NCI-H2107 treated with DMSO at 0.1 percent for 48 hours (cell line): Measurements from ENCODE around the gene OSBPL1A.
A peak's percentile ranks its signal among the peaks of the same experiment; 100 is the strongest.
"Not testable (repeated sequence)": the region's sequence is repeated elsewhere in the genome, so short reads cannot be mapped to it uniquely, and the experiment has no call there.

Source experiments
- DNase-seq: peaks from one replicate; lab custom pipeline; 2025; ENCODE audit not compliant: unreplicated experiment; lab: John Stamatoyannopoulos, UW

The OSBPL1A gene

DNA sequence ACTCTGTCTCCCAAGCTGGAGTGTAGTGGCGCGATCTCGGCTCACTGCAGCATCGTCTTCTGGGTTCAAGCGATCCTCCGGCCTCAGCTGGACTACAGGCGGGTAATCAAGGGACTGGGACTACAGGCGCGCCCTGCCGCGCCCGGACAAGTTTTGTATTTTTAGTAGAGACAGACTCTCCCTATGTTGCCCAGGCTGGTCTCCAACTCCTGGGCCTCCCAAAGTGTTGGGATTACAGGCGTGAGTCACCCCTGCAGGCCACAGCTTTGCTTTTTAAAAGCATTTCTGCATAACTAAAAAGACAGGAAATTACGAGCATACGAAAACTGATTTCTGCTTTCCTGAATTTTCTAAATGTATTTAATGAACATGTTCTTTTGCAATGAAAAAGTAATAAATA is 916 bp upstream of the OSBPL1A start:
- DNase-seq = no peak

DNA sequence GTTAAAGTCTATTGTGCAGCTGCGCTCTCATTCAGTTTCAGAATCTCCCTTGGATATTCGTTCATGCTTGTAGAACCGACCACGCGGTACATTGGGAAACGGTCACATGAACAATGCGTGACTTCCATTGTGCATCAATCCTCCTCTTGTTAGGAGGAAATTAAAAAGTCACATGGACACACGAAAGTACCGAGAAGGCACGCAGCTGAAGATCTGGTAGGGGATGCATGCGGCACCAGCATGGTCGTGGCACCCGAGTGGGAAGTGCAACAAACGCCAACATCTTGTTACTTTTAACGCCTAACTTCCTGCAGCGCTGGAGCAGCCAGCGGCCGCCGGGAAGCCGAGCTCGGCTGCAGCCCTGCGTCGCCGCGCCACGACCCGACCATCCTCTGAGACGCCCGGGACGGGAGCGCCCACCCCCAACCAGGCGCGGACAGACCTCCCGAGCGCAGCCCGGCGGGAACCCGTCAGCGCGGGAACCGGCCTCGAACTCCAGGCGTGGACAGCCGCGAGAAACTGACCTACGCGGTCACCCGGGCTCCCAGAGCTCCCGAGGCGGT is 412 bp downstream of the OSBPL1A start:
- DNase-seq = peak; percentile 10

DNA sequence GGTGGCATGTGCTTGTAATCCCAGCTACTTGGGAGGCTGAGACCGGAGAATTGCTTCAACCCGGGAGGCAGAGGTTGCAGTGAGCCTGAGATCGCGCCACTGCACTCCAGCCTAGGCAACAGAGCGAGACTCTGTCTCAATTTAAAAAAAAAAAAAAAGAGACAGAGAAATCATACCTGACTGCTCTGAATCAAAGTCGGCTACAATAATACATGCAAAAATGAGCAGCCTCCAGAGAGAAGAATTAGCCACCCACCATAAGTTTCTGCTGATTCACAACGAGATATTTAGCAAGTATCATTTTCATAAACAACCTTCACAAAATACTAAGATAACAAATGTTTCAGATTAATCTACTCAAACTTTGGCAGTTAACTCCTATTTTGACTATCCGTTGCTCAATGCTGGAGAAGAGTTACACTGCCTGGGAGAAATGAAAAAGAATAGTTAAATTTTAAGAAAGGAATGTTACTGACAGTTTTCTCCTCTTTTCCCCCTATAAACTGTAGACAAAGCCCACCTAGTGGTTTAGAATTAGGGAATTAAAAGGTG is 1.5 kb downstream of the OSBPL1A start:
- no peak for DNase-seq

DNA sequence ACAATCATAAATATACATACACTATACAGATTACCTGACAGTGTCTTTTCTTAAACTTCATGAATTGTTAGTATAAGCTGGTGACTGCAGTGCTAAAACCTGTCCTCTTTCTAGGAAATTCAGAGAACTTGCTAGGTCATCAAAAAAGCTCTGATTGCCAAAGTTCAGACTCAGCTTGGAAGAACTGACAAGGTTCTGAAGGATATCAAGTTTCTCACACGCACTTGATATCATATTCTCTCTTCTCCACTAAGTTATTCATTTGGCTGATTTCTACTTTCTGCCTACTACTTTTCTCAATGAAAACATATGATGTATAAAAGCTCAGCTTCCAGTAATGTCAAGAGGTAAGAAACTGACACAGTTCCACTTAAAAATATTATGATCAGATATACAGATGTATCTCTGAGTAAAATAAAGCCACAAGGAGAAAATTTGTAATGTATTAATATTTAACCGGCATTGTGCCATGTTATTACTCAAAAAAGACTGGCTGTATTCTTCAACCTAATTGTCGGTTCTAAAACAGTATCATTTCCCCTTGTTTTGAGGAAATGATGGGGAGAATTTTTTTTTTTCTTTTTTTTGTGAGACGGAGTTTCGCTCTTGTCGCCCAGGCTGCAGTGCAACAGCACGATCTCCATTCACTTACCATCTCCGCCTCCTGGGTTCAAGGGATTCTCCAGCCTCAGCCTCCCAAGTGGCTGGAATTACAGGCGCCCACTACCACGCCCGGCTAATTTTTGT is 2.4 kb downstream of the OSBPL1A start:
- no peak for DNase-seq

DNA sequence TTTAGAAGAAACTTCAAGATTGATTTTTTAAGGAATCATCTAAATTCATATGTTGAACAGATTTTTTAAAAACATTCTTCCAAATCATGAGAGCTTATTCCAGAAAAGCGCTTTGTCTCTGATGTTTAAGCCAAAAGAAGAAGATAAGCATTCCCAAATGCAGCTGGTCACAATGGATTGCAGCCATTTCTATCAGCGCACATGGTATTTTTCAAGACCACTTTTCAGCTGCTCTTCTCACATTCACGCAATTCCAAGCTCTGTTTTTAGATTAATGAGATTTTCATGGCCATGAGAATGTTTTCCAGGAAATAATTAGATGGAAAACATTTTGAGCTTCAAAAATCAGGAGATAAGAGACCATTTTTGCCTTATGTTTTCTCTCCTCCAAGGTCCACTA is 8.7 kb downstream of the OSBPL1A start:
- no peak for DNase-seq

DNA sequence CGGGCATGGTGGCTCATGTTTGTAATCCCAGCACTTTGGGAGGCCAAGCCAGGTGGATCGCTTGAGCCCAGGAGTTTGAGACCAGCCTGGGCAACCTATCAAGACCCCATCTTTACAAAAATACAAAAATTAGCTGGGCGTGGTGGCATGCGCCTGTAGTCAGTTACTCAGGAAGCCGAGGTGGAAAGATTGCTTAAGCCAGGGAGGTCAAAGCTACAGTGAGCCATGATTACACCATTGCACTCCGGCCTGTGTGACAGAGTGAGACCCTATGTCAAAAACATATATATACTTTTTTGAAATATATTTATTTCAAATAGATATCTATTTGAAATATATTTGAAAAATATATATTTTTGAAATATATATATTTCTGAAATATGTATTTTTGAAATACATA is 10.9 kb downstream of the OSBPL1A start:
- DNase-seq = no peak

DNA sequence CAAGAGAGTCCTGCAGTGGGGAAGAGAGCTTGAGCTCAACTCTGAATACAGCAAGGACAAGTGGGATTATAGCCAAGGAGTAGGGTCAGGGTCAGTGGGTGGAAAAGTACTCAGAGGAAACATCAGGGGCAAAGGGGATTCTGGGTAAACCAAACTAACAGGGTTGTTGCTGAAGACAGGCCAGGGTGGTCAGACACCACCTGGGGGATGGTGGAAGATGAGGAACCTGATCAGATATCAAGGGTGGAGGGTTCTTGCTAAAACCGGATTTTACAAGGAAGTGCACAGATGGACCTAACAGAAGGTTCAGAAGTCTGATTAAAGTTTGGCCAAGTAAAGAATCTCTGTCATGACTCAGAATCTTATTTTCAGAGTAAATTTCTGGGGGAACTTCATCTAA is 16.5 kb downstream of the OSBPL1A start:
- DNase-seq = no peak

DNA sequence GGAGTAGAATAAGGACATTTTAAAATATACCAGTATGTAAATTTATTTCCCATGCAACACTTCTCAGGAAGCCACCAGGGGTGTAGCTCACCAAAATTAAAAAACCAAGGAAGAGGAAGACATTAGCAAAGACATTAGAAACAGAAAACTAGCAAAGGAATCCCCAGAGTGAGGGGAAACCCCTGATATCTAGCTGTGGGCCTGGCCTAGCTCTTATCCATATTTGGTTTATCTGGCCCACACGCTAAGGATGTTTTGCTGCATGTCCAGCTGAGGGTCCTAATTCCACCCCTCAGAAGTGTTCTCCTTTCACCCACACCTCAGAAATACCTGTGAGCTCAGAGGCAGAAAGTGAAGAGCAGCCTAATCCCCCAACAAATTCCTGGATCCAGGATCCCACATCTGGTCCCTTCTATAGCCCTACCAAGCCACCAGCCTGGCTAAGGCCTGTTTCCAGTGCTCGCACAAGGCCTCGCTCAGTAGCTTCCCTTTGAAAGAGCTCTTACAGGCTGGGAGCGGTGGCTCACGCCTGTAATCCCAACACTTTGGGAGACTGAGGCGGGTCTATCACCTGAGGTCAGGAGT is 17.4 kb downstream of the OSBPL1A start:
- no peak for DNase-seq

DNA sequence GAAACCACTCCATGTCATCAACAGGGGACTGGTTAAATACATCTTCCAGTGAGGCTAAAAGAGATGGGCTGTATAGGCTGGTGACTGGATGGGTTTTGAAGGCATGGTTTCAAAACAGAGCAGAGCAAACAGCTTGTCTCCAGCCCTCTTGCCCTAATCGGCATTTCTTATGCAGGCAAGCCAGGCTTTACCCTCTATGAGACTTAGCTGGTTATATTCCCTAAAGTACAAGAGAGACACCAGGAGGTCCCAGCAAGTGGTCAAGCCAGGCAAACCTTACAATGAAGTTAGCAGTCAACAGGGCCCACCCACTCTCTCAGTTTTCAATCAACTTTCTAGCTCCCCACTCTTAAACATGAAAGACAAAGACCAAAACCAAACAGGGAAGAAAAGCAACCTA is 19.0 kb downstream of the OSBPL1A start:
- no peak for DNase-seq

DNA sequence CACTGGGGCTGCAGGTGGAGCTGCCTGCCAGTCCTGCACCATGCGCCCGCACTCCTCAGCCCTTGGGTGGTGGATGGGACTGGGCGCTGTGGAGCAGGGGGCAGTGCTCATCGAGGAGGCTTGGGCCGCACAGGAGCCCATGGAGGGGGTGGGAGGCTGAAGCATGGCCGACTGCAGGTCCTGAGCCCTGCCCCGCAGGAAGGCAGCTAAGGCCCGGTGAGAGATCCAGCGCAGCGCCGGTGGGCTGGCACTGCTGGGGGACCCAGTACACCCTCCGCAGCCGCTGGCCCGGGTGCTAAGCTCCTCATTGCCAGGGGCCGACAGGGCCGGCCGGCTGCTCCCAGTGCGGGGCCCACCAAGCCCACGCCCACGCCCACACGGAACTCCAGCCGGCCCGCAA is 21.1 kb downstream of the OSBPL1A start:
- not testable (repeated sequence) for DNase-seq

DNA sequence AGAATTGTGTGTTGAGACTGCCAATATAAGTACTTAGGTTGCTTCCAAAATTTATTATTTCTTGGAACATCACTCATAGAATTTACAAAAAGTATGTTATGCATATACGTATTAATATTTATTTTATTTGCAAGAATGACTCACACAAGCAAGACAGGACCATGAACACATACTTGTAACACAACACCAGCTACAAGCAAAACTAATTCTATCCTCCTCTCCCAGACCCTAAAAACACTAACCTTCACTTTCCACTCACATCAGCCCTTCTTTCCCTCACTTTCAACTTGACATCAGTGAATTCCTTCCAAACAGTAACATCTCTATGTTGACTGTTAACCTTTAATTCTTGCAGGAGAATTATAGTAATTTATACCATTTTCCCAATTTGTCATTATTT is 24.3 kb downstream of the OSBPL1A start:
- DNase-seq = no peak

DNA sequence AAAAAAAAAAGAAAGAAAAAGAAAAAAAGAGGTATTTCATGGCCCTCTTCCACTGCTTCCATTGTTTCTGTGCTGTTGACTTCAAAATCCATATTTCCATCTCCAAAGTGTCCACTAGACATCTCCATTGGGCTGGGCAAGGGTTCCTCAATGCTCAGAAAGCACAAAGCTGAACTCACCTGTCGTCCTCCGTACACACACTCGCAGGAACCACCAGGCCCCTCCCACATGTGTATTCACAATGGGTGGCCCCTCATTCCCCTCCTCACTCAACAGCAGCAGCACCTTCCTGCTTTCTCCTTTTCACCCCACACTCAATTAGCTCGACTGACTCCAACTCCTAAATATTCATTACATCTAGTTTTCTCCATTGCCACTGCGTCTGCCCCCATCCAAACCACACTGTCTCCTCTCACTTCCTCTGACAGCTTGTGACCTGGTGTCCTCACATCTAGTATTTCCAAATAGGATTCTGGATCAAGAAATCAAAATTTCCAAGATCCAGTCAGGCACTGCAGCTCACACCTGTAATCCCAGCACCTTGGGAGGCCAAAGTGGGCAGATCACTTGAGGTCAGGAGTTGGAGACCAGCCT is 25.2 kb downstream of the OSBPL1A start:
- DNase-seq = no peak

DNA sequence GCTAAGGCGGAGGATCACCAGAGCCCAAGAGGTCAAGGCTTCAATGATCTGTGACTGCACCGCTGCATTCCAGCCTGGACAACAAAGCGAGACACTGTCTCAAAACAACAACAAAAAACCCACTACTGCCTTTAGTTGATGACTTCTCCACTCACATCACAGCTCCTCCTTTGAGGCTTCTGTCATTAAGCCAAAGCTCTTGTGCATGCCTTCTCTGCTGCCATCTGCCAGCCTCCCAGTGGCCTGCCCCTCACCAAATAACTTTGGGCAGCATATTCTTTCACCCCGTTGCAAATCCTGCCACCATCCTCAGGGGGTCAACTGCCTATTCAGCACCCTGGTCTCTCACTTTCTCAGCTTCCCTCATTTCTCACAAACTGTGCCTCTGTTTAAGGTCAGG is 27.5 kb downstream of the OSBPL1A start:
- no peak for DNase-seq

DNA sequence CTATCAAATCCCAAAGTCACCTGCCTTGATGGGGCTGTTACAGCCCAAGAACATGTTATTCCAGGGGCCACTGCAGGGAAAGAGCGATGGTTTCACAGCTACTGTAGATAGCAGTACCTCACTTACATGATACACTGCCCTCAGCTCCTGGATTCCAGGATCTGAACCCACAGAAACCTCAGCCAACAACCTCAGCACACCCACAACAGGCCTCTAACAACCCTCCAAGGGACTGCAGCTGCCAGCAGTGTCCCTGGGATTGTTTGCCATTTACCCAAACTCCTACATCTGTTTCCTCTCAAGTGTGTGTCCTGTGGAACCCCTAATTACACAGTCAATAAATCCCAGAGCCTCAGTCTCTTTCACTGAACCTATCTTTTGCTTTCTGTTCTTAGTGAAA is 28.2 kb downstream of the OSBPL1A start:
- DNase-seq = peak; percentile 21

DNA sequence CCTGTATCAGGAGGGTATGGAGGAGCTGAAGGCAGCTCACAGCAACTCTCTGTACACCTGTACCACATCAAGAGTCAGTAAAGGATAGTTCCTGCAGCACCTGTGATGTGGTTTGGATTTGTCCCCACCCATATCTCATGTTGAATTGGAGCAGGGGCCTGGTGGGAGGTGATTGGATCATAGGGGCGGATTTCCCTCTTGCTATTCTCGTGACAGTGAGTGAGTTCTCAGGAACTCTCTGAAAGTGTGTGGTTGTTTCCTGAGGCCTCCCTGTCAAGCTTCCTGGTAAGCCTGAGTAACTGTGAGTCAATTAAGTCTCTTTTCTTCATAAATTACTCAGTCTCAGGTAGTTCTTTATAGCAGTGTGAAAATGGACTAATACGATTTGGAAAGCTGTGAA is 28.9 kb downstream of the OSBPL1A start:
- no peak for DNase-seq

DNA sequence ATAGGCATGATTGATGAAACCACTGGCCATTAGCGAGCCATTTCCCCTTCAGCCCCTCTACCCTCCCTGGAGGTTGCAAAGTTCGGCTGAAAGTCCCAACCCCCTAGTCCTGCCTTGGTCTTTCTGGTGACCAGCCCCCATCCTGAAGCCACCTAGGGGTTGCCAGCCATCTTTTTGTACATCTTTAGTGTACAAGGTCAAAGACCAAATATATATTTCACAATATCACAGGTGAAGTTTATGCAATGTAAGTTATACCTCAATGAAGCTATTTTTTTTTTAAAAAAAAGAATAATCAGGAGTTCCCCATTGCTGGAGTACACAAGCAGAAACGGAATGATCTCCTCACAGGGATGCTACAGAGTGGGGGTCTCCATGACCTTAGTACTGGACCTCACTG is 31.3 kb downstream of the OSBPL1A start:
- no peak for DNase-seq

DNA sequence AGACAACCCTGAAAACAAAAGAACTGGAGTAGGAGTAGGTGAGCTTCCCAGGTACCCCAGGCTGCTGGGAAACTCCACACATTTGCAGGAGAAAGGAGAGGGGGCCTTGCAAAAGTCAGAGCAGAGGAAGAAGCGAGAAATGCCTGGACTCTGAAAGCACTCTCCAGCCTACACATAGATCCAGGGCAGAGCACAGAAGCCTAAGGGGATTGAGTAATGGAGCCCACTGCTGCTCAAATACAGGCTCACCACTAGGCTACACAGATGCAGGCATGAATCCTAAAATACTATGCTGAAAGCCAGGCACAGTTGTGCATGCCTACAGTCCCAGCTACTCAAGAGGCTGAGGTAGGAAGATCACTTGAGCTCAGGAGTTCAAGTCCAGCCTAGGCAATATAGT is 33.4 kb downstream of the OSBPL1A start:
- no peak for DNase-seq

DNA sequence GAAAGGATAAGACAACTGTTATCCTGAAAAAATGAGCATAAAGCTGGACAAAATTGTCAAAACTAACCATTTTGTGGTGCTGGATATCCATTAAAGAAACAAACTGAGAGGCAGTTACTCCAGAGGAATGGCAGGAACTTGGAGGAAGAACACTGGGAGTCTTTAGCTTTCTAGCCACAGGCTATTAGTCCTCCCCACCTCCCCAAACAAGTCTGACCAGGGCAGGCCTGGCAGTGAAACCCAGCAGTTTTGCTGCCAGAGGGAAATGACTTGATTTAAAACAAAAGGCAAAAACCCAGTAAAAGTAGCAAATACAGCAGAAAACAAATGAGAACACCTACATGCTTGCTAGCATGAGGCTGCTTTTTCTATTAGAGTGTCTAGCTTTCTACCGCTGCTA is 34.9 kb downstream of the OSBPL1A start:
- no peak for DNase-seq

DNA sequence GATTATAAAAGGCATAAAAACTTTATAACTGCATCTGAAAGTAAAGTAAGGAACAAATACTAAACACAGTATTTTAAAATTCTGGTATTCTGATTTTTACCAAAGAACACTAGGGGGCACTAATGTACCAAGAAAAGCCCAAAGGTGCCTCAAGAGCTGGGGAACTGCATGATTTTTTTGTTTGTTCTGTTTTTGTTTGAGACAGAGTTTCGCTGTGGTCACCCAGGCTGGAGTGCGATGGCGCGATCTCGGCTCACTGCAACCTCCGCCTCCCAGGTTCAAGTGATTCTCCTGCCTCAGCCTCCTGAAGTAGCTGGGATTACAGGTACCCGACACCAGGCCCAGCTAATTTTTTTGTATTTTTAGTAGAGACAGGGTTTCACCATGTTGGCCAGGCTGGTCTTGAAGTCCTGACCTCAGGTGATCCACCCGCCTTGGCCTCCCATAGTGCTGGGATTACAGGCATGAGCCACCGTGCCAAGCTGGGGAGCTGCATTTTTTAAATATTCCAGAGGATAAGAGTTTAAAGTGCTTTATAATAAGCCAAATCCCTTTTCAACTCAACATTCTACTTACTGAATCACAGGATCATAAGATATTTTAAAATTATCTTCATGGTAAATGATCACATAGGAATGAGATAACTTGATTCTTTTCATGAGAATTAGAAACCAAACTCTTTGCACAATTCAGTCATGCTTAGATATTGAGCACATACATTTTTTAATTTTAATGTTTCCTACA is 37.7 kb downstream of the OSBPL1A start:
- peak; percentile 5 for DNase-seq

DNA sequence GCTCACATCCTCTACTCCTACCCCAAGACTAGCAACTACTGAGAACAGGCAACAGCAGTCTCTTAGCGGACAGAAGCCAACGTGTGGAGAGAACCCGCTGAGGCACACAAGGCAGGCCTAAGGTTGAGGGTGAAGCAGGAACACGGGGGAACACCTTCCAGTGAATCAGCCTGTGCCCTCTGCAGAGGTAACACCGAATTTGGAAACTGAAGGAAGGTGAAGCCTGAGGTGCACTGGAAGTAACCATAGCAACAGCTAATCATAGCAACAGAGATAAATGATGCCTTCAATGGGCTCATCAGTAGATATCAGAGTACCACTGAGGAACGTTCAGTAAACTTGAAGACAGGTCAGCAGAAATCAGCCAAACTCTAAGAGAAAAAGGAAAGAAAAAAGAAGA is 43.3 kb downstream of the OSBPL1A start:
- no peak for DNase-seq

DNA sequence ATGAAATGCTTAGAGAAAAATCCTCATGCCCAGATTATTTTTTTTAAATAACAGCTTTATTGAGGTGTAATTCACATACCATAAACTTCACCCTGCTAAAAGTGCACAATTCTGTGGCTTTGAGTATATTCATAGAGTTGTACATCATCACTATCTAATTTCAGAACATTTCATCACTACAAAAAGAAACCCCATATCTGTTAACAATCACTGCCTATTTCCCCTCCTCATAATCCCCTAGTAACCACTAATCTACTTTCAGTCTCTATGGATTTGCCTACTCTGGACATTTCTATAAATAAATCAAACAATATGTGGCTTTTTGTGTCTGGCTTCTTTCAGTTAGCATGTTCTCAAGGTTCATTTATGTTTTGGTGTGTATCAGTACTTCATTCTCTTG is 51.4 kb downstream of the OSBPL1A start:
- no peak for DNase-seq
